Activated effector memory CD4-positive, alpha-beta T cell treated with anti-CD3 and anti-CD28 coated beads, Interleukin-2, amount 50 U/mL, for 16 hours (primary cell): Measurements from ENCODE around the gene SOX12.

Experiments
- DNase-seq: peaks from one replicate; pipeline ENCODE4 v3.0.0-alpha.2; 2020

SOX12 gene

GRCh38 chr20:325045-325888, at the start of gene SOX12:
SOX12 (plus strand) TSS chr20:325552; CDS start chr20:325925, 373 bp downstream.
- peak; percentile 99 for DNase-seq

GRCh38 chr20:275791-276190, 49.6 kb upstream of the SOX12 start:
- DNase-seq, result no peak

GRCh38 chr20:276620-277495, 48.5 kb upstream of the SOX12 start:
- DNase-seq, result peak; percentile 45

GRCh38 chr20:277496-277781, 47.9 kb upstream of the SOX12 start:
- no peak for DNase-seq

GRCh38 chr20:278181-278580, 47.2 kb upstream of the SOX12 start:
- DNase-seq, result no peak

GRCh38 chr20:278607-279571, 46.5 kb upstream of the SOX12 start:
- DNase-seq, result no peak

GRCh38 chr20:284172-284571, 41.2 kb upstream of the SOX12 start:
- peak; percentile 39 for DNase-seq

GRCh38 chr20:286508-286907, 38.8 kb upstream of the SOX12 start:
- no peak for DNase-seq

- no peak for DNase-seq
Observed at GRCh38 chr20:288956-289692, 36.2 kb upstream of the SOX12 start.

- DNase-seq, result no peak
Observed at GRCh38 chr20:289693-290083, 35.7 kb upstream of the SOX12 start.

- DNase-seq, result peak; percentile 93
Observed at GRCh38 chr20:290084-290831, 35.1 kb upstream of the SOX12 start, which contains the start of gene C20orf96. C20orf96 (minus strand) TSS chr20:290750; CDS start chr20:290610, 140 bp downstream.

GRCh38 chr20:294602-295001, 30.8 kb upstream of the SOX12 start:
- no peak for DNase-seq

GRCh38 chr20:295804-296203, 29.5 kb upstream of the SOX12 start:
- no peak for DNase-seq

- peak; percentile 94 for DNase-seq
Observed at GRCh38 chr20:297098-297924, 28.0 kb upstream of the SOX12 start, which contains the start of gene ZCCHC3. ZCCHC3 (plus strand) TSS chr20:297570; CDS start chr20:297587, 17 bp downstream.

- peak; percentile 80 for DNase-seq
Observed at GRCh38 chr20:297925-298775, 27.2 kb upstream of the SOX12 start.

- no peak for DNase-seq
Observed at GRCh38 chr20:298776-299391, 26.5 kb upstream of the SOX12 start.

GRCh38 chr20:300345-300990, 24.9 kb upstream of the SOX12 start:
- no peak for DNase-seq
